ENCODE results near the gene SAMD4A.

SAMD4A gene

GRCh38 chr14:54686219-54686870, 119.4 kb downstream of the SAMD4A start:
- DNase-seq, result no peak

GRCh38 chr14:54686871-54687749, 120.2 kb downstream of the SAMD4A start:
- no peak for DNase-seq

- no peak for DNase-seq
These were observed 120.8 kb downstream of the SAMD4A start for GRCh38 chr14:54687750-54688119.

- peak in 1 of 2 donors; percentile 17 for DNase-seq
These were observed 121.3 kb downstream of the SAMD4A start for GRCh38 chr14:54688229-54688628.

GRCh38 chr14:54689928-54690327, 123.0 kb downstream of the SAMD4A start:
- no peak for DNase-seq

- DNase-seq, result no peak
These were observed 124.0 kb downstream of the SAMD4A start for GRCh38 chr14:54690887-54691286.

GRCh38 chr14:54691525-54692283, 124.8 kb downstream of the SAMD4A start:
- DNase-seq, result peak; percentile 49 to 68

GRCh38 chr14:54692284-54692772, 125.4 kb downstream of the SAMD4A start:
- DNase-seq, result no peak

- DNase-seq, result no peak
These were observed 126.8 kb downstream of the SAMD4A start for GRCh38 chr14:54693761-54694160.

GRCh38 chr14:54695196-54695595, 128.3 kb downstream of the SAMD4A start:
- DNase-seq, result no peak

GRCh38 chr14:54697001-54697400, 130.1 kb downstream of the SAMD4A start:
- no peak for DNase-seq

GRCh38 chr14:54697803-54698202, 130.9 kb downstream of the SAMD4A start:
- no peak for DNase-seq

GRCh38 chr14:54698501-54698900, 131.6 kb downstream of the SAMD4A start:
- DNase-seq, result no peak

GRCh38 chr14:54698966-54699530, 132.1 kb downstream of the SAMD4A start:
- no peak for DNase-seq

- no peak for DNase-seq
These were observed 132.8 kb downstream of the SAMD4A start for GRCh38 chr14:54699735-54700134.

- DNase-seq, result no peak
These were observed 133.8 kb downstream of the SAMD4A start for GRCh38 chr14:54700717-54701116.

- no peak for DNase-seq
These were observed 135.1 kb downstream of the SAMD4A start for GRCh38 chr14:54702014-54702491.

GRCh38 chr14:54702492-54702891, 135.6 kb downstream of the SAMD4A start:
- no peak for DNase-seq

GRCh38 chr14:54703082-54703481, 136.2 kb downstream of the SAMD4A start:
- no peak for DNase-seq

GRCh38 chr14:54703724-54704123, 136.8 kb downstream of the SAMD4A start:
- no peak for DNase-seq

- DNase-seq, result no peak
These were observed 137.8 kb downstream of the SAMD4A start for GRCh38 chr14:54704768-54705167.

GRCh38 chr14:54706769-54707168, 139.8 kb downstream of the SAMD4A start:
- no peak for DNase-seq

GRCh38 chr14:54708161-54708560, 141.2 kb downstream of the SAMD4A start:
- DNase-seq, result no peak
